ENCODE data around the gene TRABD.

DNA sequence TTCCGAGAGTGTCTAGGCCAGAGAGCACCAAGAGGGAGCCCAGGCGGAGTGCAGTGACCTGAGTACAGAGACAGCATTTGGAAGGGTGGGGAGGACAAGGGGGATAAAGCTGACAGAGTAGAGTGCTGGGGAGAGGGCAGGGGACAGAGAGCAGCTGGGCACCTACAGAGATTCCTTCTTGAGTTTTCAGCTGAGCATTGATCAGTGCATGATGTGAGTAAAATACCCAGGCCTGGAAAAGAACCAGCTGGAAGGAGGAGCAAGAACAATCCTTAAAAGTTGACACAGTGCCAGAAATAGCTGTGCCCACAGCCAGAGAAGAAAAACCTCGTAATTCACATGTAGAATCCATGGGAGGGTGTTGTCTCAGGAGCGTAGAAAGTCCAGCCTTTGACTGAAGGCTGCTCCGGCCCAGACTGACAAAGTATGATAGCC, 49.1 kb upstream of the TRABD start:
- no peak for TF ChIP-seq POLR2A (IDR thresholded peaks at IDR 0.05)
- TF ChIP-seq, protein P1, sequence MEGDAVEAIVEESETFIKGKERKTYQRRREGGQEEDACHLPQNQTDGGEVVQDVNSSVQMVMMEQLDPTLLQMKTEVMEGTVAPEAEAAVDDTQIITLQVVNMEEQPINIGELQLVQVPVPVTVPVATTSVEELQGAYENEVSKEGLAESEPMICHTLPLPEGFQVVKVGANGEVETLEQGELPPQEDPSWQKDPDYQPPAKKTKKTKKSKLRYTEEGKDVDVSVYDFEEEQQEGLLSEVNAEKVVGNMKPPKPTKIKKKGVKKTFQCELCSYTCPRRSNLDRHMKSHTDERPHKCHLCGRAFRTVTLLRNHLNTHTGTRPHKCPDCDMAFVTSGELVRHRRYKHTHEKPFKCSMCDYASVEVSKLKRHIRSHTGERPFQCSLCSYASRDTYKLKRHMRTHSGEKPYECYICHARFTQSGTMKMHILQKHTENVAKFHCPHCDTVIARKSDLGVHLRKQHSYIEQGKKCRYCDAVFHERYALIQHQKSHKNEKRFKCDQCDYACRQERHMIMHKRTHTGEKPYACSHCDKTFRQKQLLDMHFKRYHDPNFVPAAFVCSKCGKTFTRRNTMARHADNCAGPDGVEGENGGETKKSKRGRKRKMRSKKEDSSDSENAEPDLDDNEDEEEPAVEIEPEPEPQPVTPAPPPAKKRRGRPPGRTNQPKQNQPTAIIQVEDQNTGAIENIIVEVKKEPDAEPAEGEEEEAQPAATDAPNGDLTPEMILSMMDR (IDR thresholded peaks at IDR 0.05), result no peak
